Measurements from ENCODE around the gene ISG20. TPM values are rescaled to one million over a fixed set of nuclear protein-coding genes. Genes with fewer than 3 reads are reported as not detected.
A peak's percentile ranks its signal among the peaks of the same experiment; 100 is the strongest.

ISG20 gene
- polyA plus RNA-seq, 2 of the 4 experiments (the other 2 are of a cell fraction), result 7.2 to 47.4 TPM

- no peak for ATAC-seq
- POLR2A ChIA-PET, result interaction anchor here (1.1 kb wide), 1 partner anchor 9 kb away, joined by 3 read pairs; no protein-coding TSS in a partner anchor
- Histone ChIP-seq H3K4me1 (peaks cover 84% of the 10 kb centered on the region), H3K9me3 (no peaks in the 10 kb centered on the region), H3K4me2 (peak overlapping the region; percentile 16; the same call in 2 of the 3 replicates), H3K27ac (no peak overlapping the region), H3K4me3 (no peak overlapping the region)
- CTCF ChIA-PET, result interaction anchor here (3.0 kb wide), 1 partner anchor 12 kb away, joined by 12 read pairs; no protein-coding TSS in a partner anchor
- FAIRE-seq, result no peak
- no peak for TF ChIP-seq PBX3 (IDR thresholded peaks at IDR 0.05)
- no peak for TF ChIP-seq CBX8 (IDR thresholded peaks at IDR 0.05)
- TF ChIP-seq MAFK (IDR thresholded peaks at IDR 0.05; ENCODE audit: partially characterized antibody), result no peak
- TF ChIP-seq POLR2AphosphoS2 (conservative IDR thresholded peaks at IDR 0.05; ENCODE audit: low read length), result no peak; the same call in 1 of the 2 replicates
- DNase-seq (ENCODE audit: low read depth in 1 of 2, low spot score in 1 of 2), result no peak
- WGBS (ENCODE audit: missing lambda C conversion rate), result 88% methylated on average over 21 of the region's 23 CpGs
Measured at GRCh38 chr15:88625943-88626741, 12.7 kb upstream of the ISG20 start.

DNA sequence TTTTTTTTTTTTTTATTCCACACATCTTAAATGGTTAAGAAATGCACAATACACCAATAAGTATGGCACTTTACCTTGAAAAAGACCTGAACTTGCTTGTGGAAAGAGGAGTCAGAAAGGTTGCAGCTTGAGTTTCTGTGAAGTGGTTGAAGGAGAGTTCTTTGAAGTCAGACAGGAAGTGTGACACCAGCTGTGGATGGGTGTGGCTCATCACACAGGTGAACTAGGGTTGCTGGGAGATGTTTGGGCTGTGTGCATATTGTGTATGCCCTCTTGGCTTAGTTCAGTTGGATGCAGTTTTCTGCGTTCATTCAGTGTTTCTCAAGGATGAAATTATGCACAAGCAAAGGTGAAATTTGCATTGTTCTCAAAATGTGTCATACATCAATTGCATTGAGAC lies 11.4 kb upstream of the ISG20 start:
- no peak for DNase-seq (ENCODE audit: low read depth in 1 of 2, low spot score in 1 of 2)
- ChIA-PET CTCF (interaction anchor here (1.0 to 3.0 kb wide), 2 partner anchors 13 to 28 kb away, joined by 4 to 12 read pairs; no protein-coding TSS in a partner anchor), POLR2A (no interaction called here)
- FAIRE-seq, result no peak
- Histone ChIP-seq H3K4me3 (no peak overlapping the region), H3K4me2 (peak overlapping the region; percentile 16; the same call in 2 of the 3 replicates), H3K4me1 (peaks cover 84% of the 10 kb centered on the region), H3K9me3 (no peaks in the 10 kb centered on the region), H3K27ac (no peak overlapping the region)
- TF ChIP-seq CTCF (IDR thresholded peaks at IDR 0.05), result no peak
- no peak for TF ChIP-seq EHF (CRISPR knock-in tag; IDR thresholded peaks at IDR 0.05)
- TF ChIP-seq POLR2A (IDR thresholded peaks at IDR 0.05; ENCODE audit: low read length), result no peak
- TF ChIP-seq KDM1A (IDR thresholded peaks at IDR 0.05; ENCODE audit: low read depth), result no peak
- TF ChIP-seq, protein P1, sequence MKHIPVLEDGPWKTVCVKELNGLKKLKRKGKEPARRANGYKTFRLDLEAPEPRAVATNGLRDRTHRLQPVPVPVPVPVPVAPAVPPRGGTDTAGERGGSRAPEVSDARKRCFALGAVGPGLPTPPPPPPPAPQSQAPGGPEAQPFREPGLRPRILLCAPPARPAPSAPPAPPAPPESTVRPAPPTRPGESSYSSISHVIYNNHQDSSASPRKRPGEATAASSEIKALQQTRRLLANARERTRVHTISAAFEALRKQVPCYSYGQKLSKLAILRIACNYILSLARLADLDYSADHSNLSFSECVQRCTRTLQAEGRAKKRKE (CRISPR knock-in tag; IDR thresholded peaks at IDR 0.05; ENCODE audit: low read depth), result no peak
- no peak for TF ChIP-seq FOXS1 (CRISPR knock-in tag; IDR thresholded peaks at IDR 0.05)
- TF ChIP-seq ZC3H11A (IDR thresholded peaks at IDR 0.05), result no peak
- no peak for TF ChIP-seq CBX2 (IDR thresholded peaks at IDR 0.05; ENCODE audit: borderline replicate concordance, low read depth)
- TF ChIP-seq ESRRA (IDR thresholded peaks at IDR 0.05; ENCODE audit: borderline replicate concordance, low read length), result no peak
- no peak for TF ChIP-seq GATA3 (IDR thresholded peaks at IDR 0.05; ENCODE audit: borderline replicate concordance)
- no peak for TF ChIP-seq ZFP36 (IDR thresholded peaks at IDR 0.05; ENCODE audit: borderline replicate concordance, partially characterized antibody)
- no peak for TF ChIP-seq HOXB5 (CRISPR knock-in tag; IDR thresholded peaks at IDR 0.05)
- TF ChIP-seq NPAS2 (CRISPR knock-in tag; IDR thresholded peaks at IDR 0.05; ENCODE audit: borderline replicate concordance), result no peak
- TF ChIP-seq NFE2L2 (conservative IDR thresholded peaks at IDR 0.05; ENCODE audit: low read length), result no peak
- TF ChIP-seq CHD4 (IDR thresholded peaks at IDR 0.05; ENCODE audit: borderline replicate concordance), result no peak
- TF ChIP-seq MAZ (IDR thresholded peaks at IDR 0.05; ENCODE audit: borderline replicate concordance, low read depth, low read length), result no peak
- 95% methylated on average over 1 of the region's 1 CpG for WGBS (ENCODE audit: missing lambda C conversion rate)
- no peak for ATAC-seq

All from A549 (cell line).